Naive thymus-derived CD4-positive, alpha-beta T cell (primary cell): Measurements from ENCODE around the gene SLC6A19. TPM values are rescaled to one million over a fixed set of nuclear protein-coding genes. Genes with fewer than 3 reads are reported as not detected.

ENCODE experiments used
- ATAC-seq: fragments of 150-1000 bp; cut with Tn5 transposase; 2 replicates; pipeline ENCODE4 v1.10.0; 2021; ENCODE audit warnings: mild to moderate bottlenecking, moderate library complexity
- CTCF ChIA-PET: fragments of 350-600 bp; sonication (Branson Sonifier 250); formaldehyde crosslinking; loops from one replicate; lab custom pipeline; 2021; ENCODE audit warnings: antibody characterized with exemption; lab: Charles Lee
- POLR2A ChIA-PET: fragments of 350-600 bp; sonication (Branson Sonifier 250); formaldehyde crosslinking; loops from one replicate; lab custom pipeline; 2021; ENCODE audit warnings: antibody characterized with exemption, inconsistent platforms; lab: Charles Lee
- DNase-seq, 9 donors: peaks; one replicate each; pipeline versions ENCODE4 v3.0.0 to v3.0.0-alpha.2; 2020 to 2022; ENCODE audit warnings: mixed read lengths in 1 of 9
- H3K27ac ChIP-seq: one replicate; pipeline ENCODE4 v1.7.0; 2013; ENCODE audit warnings: mild to moderate bottlenecking, low read depth, low read length, moderate library complexity
- H3K27me3 ChIP-seq, 2 donors: one replicate each; pipeline ENCODE4 v1.7.0; 2013; ENCODE audit warnings: low read length in 2 of 2, mild to moderate bottlenecking in 2 of 2, moderate library complexity in 2 of 2; ENCODE audit not compliant: control insufficient read depth in 2 of 2, insufficient read depth in 2 of 2
- H3K36me3 ChIP-seq, 3 experiments: 1 replicate in 2 of 3; 2 replicates in 1 of 3; pipeline ENCODE4 v1.7.0; 2013; ENCODE audit warnings: low read length in 3 of 3, mild to moderate bottlenecking in 3 of 3, moderate library complexity in 1 of 3; ENCODE audit not compliant: insufficient read depth in 3 of 3, control insufficient read depth in 2 of 3
- H3K4me1 ChIP-seq, 2 donors: one replicate each; pipeline ENCODE4 v1.7.0; 2013; ENCODE audit warnings: low read length in 2 of 2, mild to moderate bottlenecking in 2 of 2, moderate library complexity in 1 of 2; ENCODE audit not compliant: control insufficient read depth in 2 of 2, insufficient read depth in 2 of 2
- H3K4me3 ChIP-seq: 2 replicates; pipeline ENCODE4 v1.7.0; 2013; ENCODE audit warnings: mild to moderate bottlenecking, low read length
- H3K9me3 ChIP-seq, 3 experiments: 1 replicate in 2 of 3; 2 replicates in 1 of 3; pipeline ENCODE4 v1.7.0; 2013; ENCODE audit warnings: low read length in 3 of 3; ENCODE audit not compliant: control insufficient read depth in 2 of 3
- H3K27ac Mint-ChIP-seq, 9 donors: one replicate each; pipeline ENCODE4 v1.8.0; 2020 to 2022; ENCODE audit warnings: mixed read lengths in 9 of 9, mild to moderate bottlenecking in 8 of 9, moderate library complexity in 5 of 9, inconsistent platforms in 2 of 9
- H3K27me3 Mint-ChIP-seq, 5 donors: one replicate each; pipeline ENCODE4 v1.8.0; 2021 to 2022; ENCODE audit warnings: mixed read lengths in 5 of 5, mild to moderate bottlenecking in 1 of 5
- H3K36me3 Mint-ChIP-seq, 5 donors: one replicate each; pipeline ENCODE4 v1.8.0; 2020 to 2022; ENCODE audit warnings: mixed read lengths in 5 of 5, mild to moderate bottlenecking in 3 of 5, inconsistent platforms in 1 of 5
- H3K4me1 Mint-ChIP-seq, 7 donors: one replicate each; pipeline ENCODE4 v1.8.0; 2020 to 2022; ENCODE audit warnings: mixed read lengths in 7 of 7, mild to moderate bottlenecking in 3 of 7, inconsistent platforms in 1 of 7
- H3K4me3 Mint-ChIP-seq, 10 donors: one replicate each; pipeline ENCODE4 v1.8.0; 2020 to 2022; ENCODE audit warnings: mild to moderate bottlenecking in 10 of 10, mixed read lengths in 10 of 10, moderate library complexity in 6 of 10, inconsistent platforms in 2 of 10
- H3K9me3 Mint-ChIP-seq, 11 donors: one replicate each; pipeline ENCODE4 v1.8.0; 2020 to 2022; ENCODE audit warnings: mixed read lengths in 11 of 11, mild to moderate bottlenecking in 4 of 11, inconsistent platforms in 1 of 11, moderate library complexity in 1 of 11
- intact Hi-C, 2 donors: fragments of 100-400 bp; cut with micrococcal nuclease; formaldehyde crosslinking; loops; one replicate each; pipeline ENCODE4 v1.15.1; 2023
- polyA plus RNA-seq, 2 donors: library from polyadenylated mRNA; unstranded; fragments of 300-500 nt; fragmentation: Illumina TruSeq; gene quantifications; one replicate each; pipeline ENCODE4 v1.2.3, GENCODE V29; 2021
- total RNA-seq, 6 experiments: library from RNA in 5 of 6; stranded (reverse) in 5 of 6; gene quantifications; 1 replicate in 5 of 6; 2 replicates in 1 of 6; pipeline ENCODE4 v1.2.3 and lab custom pipeline; 2021 to 2026

The SLC6A19 gene
- total and polyA plus RNA-seq, 7 experiments from 2014 or later, result not detected

DNA sequence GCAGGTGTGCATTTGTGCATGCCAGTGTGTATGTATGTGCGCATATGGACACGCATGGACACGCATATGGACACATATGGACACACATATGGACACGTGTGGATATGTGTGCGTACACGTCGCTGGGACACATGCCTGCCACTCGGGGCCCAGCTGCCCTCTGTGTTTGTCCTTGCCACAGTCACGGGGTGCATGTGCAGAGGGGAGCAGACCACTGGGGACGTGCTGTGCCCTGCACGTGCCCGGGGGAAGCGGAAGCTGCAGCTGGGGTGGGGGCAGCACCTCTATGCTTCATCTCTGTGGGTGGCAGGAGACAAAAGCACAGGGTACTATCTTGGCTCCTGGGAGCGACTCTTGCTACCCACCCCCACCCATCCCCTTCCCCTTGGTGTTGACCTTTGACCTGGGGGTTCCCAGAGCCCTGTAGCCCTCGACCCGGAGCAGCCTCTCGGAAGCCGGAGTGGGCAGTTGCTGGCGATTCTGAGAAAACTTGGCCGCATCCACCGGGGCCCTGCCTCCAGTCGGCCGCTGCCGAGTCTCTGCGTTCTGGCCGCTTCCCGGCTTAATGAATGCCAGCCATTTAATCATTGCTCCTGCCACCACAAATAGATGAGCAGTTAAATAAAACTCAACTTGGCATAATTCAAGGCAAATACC is 21.4 kb downstream of the SLC6A19 start:
- Mint-ChIP-seq H3K4me1 (peaks cover 0 to 4% (median 2%) of the 10 kb centered on the region in 7 donors), H3K4me3 (no peak overlapping the region), H3K27ac (no peak overlapping the region), H3K27me3 (peaks cover 0 to 4% (median 0%) of the 10 kb centered on the region in 5 donors), H3K36me3 (no peaks in the 10 kb centered on the region), H3K9me3 (peaks cover 0 to 3% (median 0%) of the 10 kb centered on the region in 11 donors)
- intact Hi-C loops, result no loop called here
- no peaks in the 10 kb centered on the region for H3K4me1 ChIP-seq
- ATAC-seq, result no peak
- ChIA-PET CTCF (no interaction called here), POLR2A (no interaction called here)
- H3K36me3 ChIP-seq, result no peaks in the 10 kb centered on the region
- DNase-seq, result no peak
- H3K27ac ChIP-seq, result no peak overlapping the region
- H3K9me3 ChIP-seq, result no peaks in the 10 kb centered on the region
- no peaks in the 10 kb centered on the region for H3K27me3 ChIP-seq
- H3K4me3 ChIP-seq, result no peak overlapping the region

DNA sequence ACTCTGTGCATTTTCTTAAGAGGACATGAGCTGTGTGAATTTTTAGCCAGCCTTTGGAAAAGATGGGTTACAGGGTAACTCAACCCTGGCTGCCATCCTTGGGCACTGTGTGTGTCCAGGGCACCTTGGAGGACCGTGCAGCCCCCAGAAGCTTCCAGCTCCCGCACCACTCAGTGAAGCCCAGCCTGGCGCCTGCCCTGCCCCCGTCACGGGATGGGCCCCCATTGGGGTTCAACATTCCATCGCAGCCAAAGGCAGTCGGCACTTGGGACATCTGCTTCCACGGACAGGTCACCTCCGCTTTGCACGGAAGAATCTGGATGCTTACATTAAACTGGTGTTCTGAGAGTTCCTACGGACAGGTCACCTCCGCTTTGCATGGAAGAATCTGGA is 21.9 kb downstream of the SLC6A19 start:
- POLR2A ChIA-PET, result no interaction called here
- no peak overlapping the region for H3K4me3 Mint-ChIP-seq
- Histone ChIP-seq H3K4me1 (no peaks in the 10 kb centered on the region), H3K36me3 (no peaks in the 10 kb centered on the region), H3K9me3 (no peaks in the 10 kb centered on the region), H3K4me3 (no peak overlapping the region), H3K27me3 (no peaks in the 10 kb centered on the region), H3K27ac (no peak overlapping the region)
- no peak for ATAC-seq
- no peaks in the 10 kb centered on the region for H3K36me3 Mint-ChIP-seq
- intact Hi-C loops, result no loop called here
- no peak for DNase-seq
- H3K4me1 Mint-ChIP-seq, result peaks cover 0 to 6% (median 0%) of the 10 kb centered on the region in 7 donors
- H3K27me3 Mint-ChIP-seq, result peaks cover 0 to 4% (median 0%) of the 10 kb centered on the region in 5 donors
- peaks cover 0 to 3% (median 0%) of the 10 kb centered on the region in 11 donors for H3K9me3 Mint-ChIP-seq
- H3K27ac Mint-ChIP-seq, result no peak overlapping the region
- CTCF ChIA-PET, result no interaction called here

DNA sequence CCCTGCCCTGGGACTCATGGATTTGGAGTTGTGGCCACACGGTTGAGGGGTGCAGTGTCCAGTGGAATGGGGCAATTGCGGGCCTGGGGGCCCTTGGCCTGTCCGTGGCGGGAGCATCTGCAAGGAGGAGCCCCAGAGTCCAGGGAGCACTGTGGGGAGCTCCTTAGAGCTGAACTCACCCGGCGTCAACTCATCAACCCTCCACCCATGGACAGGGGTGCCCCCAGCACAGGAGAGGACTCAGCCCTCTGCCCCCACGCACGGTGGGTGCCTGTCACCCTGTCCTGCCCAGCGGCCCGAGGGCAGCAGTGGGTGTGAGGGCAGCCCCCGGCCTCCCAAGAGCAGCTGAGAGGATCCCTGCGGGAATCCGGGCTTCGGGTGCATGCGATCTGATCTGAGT is 23.2 kb downstream of the SLC6A19 start:
- Mint-ChIP-seq H3K4me3 (no peak overlapping the region), H3K4me1 (peaks cover 0 to 11% (median 6%) of the 10 kb centered on the region in 7 donors)
- no peaks in the 10 kb centered on the region for H3K9me3 ChIP-seq

DNA sequence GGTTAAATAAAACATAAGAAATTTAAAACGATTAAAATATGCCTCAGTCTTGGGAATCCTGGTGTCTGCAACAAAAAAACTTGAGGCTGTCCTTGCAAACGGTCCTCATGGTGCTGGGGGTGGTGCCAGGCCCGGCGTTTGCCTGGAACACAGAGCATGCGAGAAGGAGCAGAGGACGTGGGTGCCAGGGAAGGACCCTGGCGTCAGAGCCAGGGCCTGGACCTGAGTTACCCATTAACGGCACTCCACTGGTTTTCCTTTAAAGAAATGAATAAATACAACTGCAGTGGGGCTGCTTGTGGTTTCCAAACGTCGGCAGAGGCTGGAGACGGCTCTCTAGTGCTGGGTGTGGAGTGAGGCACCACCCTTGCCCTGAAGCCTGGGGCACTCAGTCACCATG is 23.7 kb downstream of the SLC6A19 start, which contains the start of gene SLC6A18:
SLC6A18 (plus strand) TSS at position 301 of the 400 bp plus-strand sequence; CDS start at position 398, 97 bp downstream.
- Mint-ChIP-seq H3K27me3 (peaks cover 0 to 17% (median 7%) of the 10 kb centered on the region in 5 donors), H3K36me3 (no peaks in the 10 kb centered on the region), H3K9me3 (peaks cover 0 to 3% (median 0%) of the 10 kb centered on the region in 11 donors), H3K4me1 (peaks cover 0 to 11% (median 6%) of the 10 kb centered on the region in 7 donors), H3K27ac (no peak within 1 kb of the TSS), H3K4me3 (no peak within 1 kb of the TSS)
- no peak within 1 kb of the TSS for H3K27ac ChIP-seq
- no peaks in the 10 kb centered on the region for H3K4me1 ChIP-seq
- DNase-seq (no peak), ATAC-seq (no peak)
- no peaks in the 10 kb centered on the region for H3K9me3 ChIP-seq
- intact Hi-C loops, result no loop called here
- H3K27me3 ChIP-seq, result no peaks in the 10 kb centered on the region
- no peak within 1 kb of the TSS for H3K4me3 ChIP-seq
- H3K36me3 ChIP-seq, result no peaks in the 10 kb centered on the region
- ChIA-PET CTCF (no interaction called here), POLR2A (no interaction called here)

More for the DNA sequence above, 23.2 kb downstream of the SLC6A19 start:
- Histone ChIP-seq H3K36me3 (no peaks in the 10 kb centered on the region), H3K4me3 (no peak overlapping the region), H3K4me1 (no peaks in the 10 kb centered on the region), H3K27ac (no peak overlapping the region), H3K27me3 (no peaks in the 10 kb centered on the region)
- ChIA-PET CTCF (no interaction called here), POLR2A (no interaction called here)
- intact Hi-C loops, result no loop called here
- Mint-ChIP-seq H3K27ac (no peak overlapping the region), H3K9me3 (peaks cover 0 to 3% (median 0%) of the 10 kb centered on the region in 11 donors), H3K36me3 (no peaks in the 10 kb centered on the region), H3K27me3 (peaks cover 0 to 14% (median 6%) of the 10 kb centered on the region in 5 donors)
- DNase-seq, result no peak
- no peak for ATAC-seq

DNA sequence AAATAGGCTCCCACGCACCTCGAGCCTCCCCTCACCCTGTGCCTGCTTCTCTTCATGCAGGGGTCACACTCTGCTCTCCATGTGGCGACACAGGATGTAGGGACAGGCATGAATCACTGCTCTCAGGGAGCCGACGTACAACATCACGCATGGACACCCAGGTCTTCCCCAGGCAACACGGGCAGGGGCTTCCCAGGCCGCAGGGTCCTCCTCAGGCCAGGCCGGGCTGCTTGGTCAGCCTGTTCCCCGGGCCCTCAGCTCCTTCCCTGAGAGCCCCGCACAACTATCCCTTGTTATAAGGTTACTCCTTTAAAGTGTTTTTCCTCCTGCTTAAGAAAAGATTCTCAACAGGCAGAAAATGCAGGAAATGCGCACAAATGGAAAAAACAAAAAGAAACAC is 24.8 kb downstream of the SLC6A19 start:
- H3K4me3 ChIP-seq, result no peak overlapping the region
- intact Hi-C loops, result no loop called here
- no peaks in the 10 kb centered on the region for H3K27me3 ChIP-seq
- H3K36me3 ChIP-seq, result no peaks in the 10 kb centered on the region
- no peak overlapping the region for H3K27ac Mint-ChIP-seq
- no peaks in the 10 kb centered on the region for H3K36me3 Mint-ChIP-seq
- H3K4me1 Mint-ChIP-seq, result peaks cover 0 to 11% (median 6%) of the 10 kb centered on the region in 7 donors
- peaks cover 0 to 3% (median 0%) of the 10 kb centered on the region in 11 donors for H3K9me3 Mint-ChIP-seq
- no peak for ATAC-seq
- ChIA-PET POLR2A (no interaction called here), CTCF (no interaction called here)
- H3K9me3 ChIP-seq, result no peaks in the 10 kb centered on the region
- DNase-seq, result no peak
- no peak overlapping the region for H3K27ac ChIP-seq
- no peaks in the 10 kb centered on the region for H3K4me1 ChIP-seq
- H3K27me3 Mint-ChIP-seq, result peaks cover 0 to 17% (median 7%) of the 10 kb centered on the region in 5 donors
- no peak overlapping the region for H3K4me3 Mint-ChIP-seq

DNA sequence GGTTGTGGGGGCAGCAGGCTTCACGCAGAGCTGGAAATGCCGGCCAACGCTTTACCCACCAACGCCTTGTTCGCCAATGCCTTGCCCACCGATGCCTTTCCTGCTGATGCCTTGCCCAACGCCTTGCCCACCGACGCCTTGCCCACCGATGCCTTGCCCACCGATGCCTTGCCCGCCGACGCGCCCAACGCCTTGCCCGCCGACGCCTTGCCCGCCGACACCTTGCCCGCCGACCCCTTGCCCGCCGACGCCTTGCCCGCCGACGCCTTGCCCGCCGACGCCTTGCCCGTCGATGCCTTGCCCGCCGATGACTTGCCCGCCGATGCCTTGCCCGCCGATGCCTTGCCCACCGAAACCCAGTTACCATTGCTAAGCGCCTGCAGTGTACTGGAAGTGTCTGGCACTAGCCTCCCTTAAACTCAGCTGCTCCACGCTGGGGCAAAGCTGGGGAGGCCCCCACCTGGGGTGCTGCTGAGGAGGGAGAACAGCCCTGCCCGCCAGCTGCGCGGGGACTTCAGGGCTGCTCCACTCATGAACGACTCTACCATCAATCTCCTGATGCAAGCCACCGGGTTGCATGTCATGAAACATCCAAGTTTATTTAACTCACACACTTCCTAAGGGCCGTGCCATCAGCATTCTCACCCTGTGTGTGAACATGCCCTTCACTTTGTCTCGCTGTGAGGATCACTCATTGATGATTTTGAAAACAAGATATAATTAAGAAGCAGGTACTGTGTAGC is 25.6 kb downstream of the SLC6A19 start:
- intact Hi-C loops, result no loop called here
- H3K27me3 ChIP-seq, result no peaks in the 10 kb centered on the region
- H3K4me3 ChIP-seq, result no peak overlapping the region
- no peaks in the 10 kb centered on the region for H3K36me3 ChIP-seq
- H3K4me1 ChIP-seq, result no peaks in the 10 kb centered on the region
- CTCF ChIA-PET, result interaction anchor here (0.5 to 1.4 kb wide), 2 partner anchors 8 to 789 kb away, joined by 3 to 4 read pairs; no protein-coding TSS in a partner anchor
- H3K4me1 Mint-ChIP-seq, result peaks cover 0 to 11% (median 6%) of the 10 kb centered on the region in 7 donors
- H3K27ac Mint-ChIP-seq, result no peak overlapping the region
- H3K9me3 Mint-ChIP-seq, result peaks cover 0 to 3% (median 0%) of the 10 kb centered on the region in 11 donors
- peak overlapping the region in 1 of 10 donors; percentile 65 for H3K4me3 Mint-ChIP-seq
- H3K27ac ChIP-seq, result no peak overlapping the region
- no peaks in the 10 kb centered on the region for H3K36me3 Mint-ChIP-seq
- POLR2A ChIA-PET, result no interaction called here
- ATAC-seq, result no peak
- H3K9me3 ChIP-seq, result no peaks in the 10 kb centered on the region
- no peak for DNase-seq
- peaks cover 0 to 17% (median 7%) of the 10 kb centered on the region in 5 donors for H3K27me3 Mint-ChIP-seq
